NK-92 treated with Interleukin-12 subunit alpha and Interleukin-12 subunit beta, amount 100 ng/mL, for 24 hours (cell line): ENCODE data around the gene HOXB1.
"Not testable (repeated sequence)": the region's sequence is repeated elsewhere in the genome, so short reads cannot be mapped to it uniquely, and the experiment has no call there.

Source experiments
- DNase-seq: peaks from one replicate; lab custom pipeline; 2025; lab: John Stamatoyannopoulos, UW

Gene HOXB1

GRCh38 chr17:48519427-48519826 is 11.4 kb downstream of the HOXB1 start:
- DNase-seq, result no peak

GRCh38 chr17:48517478-48517877 is 13.3 kb downstream of the HOXB1 start:
- DNase-seq, result no peak

- DNase-seq, result no peak
Measured at GRCh38 chr17:48515925-48516900, 14.6 kb downstream of the HOXB1 start.

- no peak for DNase-seq
Measured at GRCh38 chr17:48514477-48514876, 16.3 kb downstream of the HOXB1 start.

GRCh38 chr17:48513666-48514455 is 16.9 kb downstream of the HOXB1 start:
- no peak for DNase-seq

GRCh38 chr17:48513097-48513496 is 17.7 kb downstream of the HOXB1 start:
- DNase-seq, result no peak

- no peak for DNase-seq
Measured at GRCh38 chr17:48510761-48511604, 19.8 kb downstream of the HOXB1 start.

GRCh38 chr17:48510381-48510760 is 20.4 kb downstream of the HOXB1 start:
- no peak for DNase-seq

GRCh38 chr17:48509708-48510107 is 21.1 kb downstream of the HOXB1 start:
- DNase-seq, result not testable (repeated sequence)

GRCh38 chr17:48506246-48506645 is 24.6 kb downstream of the HOXB1 start:
- DNase-seq, result no peak

- DNase-seq, result peak; percentile 70
Measured at GRCh38 chr17:48505788-48506187, 25.0 kb downstream of the HOXB1 start.

- DNase-seq, result no peak
Measured at GRCh38 chr17:48504953-48505352, 25.9 kb downstream of the HOXB1 start.

- DNase-seq, result no peak
Measured at GRCh38 chr17:48503747-48504146, 27.1 kb downstream of the HOXB1 start.

GRCh38 chr17:48502901-48503300 is 27.9 kb downstream of the HOXB1 start:
- DNase-seq, result no peak

- DNase-seq, result no peak
Measured at GRCh38 chr17:48502312-48502711, 28.5 kb downstream of the HOXB1 start.

GRCh38 chr17:48500435-48501426 is 30.1 kb downstream of the HOXB1 start:
- DNase-seq, result no peak

- DNase-seq, result no peak
Measured at GRCh38 chr17:48499735-48500434, 30.9 kb downstream of the HOXB1 start.

GRCh38 chr17:48499248-48499647 is 31.6 kb downstream of the HOXB1 start:
- no peak for DNase-seq

- no peak for DNase-seq
Measured at GRCh38 chr17:48498164-48498850, 32.5 kb downstream of the HOXB1 start.

GRCh38 chr17:48497103-48497502 is 33.7 kb downstream of the HOXB1 start:
- no peak for DNase-seq
